ENCODE results near the gene LRMDA. TPM values are rescaled to one million over a fixed set of nuclear protein-coding genes. Genes with fewer than 3 reads are reported as not detected.

LRMDA gene
- polyA plus RNA-seq, 1 donor (not counting 4 experiments of a cell fraction or from before 2014, with no cell fraction given), result not detected

GRCh38 chr10:75995720-75996119 lies 564.3 kb downstream of the LRMDA start:
- H3K79me2 ChIP-seq (ENCODE audit: control insufficient read depth, insufficient read depth, low read length), result no peaks in the 10 kb centered on the region
- DNase-seq (ENCODE audit: low read depth, low spot score), result no peak
- no peaks in the 10 kb centered on the region for H4K20me1 ChIP-seq (ENCODE audit: control insufficient read depth, extremely low read depth, insufficient read depth, low read length)
- no peaks in the 10 kb centered on the region for H3K9me3 ChIP-seq (ENCODE audit: control insufficient read depth, low read depth, low read length)
- no peaks in the 10 kb centered on the region for H3K27me3 ChIP-seq (ENCODE audit: control insufficient read depth, extremely low read depth, insufficient read depth, low read length)
- TF ChIP-seq CTCF (optimal IDR thresholded peaks at IDR 0.05 in 1 of 3, IDR thresholded peaks at IDR 0.05 in 1 of 3, conservative IDR thresholded peaks at IDR 0.05 in 1 of 3; ENCODE audit: extremely low read depth in 1 of 3, insufficient read depth in 2 of 3, low read length in 3 of 3) (no peak), EZH2 (IDR thresholded peaks at IDR 0.05; ENCODE audit: low read length) (no peak)
- H3K9ac ChIP-seq (ENCODE audit: control insufficient read depth, extremely low read depth, insufficient read depth, low read length), result no peak overlapping the region
- no peaks in the 10 kb centered on the region for H3K36me3 ChIP-seq (ENCODE audit: control insufficient read depth in 2 of 2, extremely low read depth in 1 of 2, insufficient read depth in 2 of 2, low read length in 2 of 2)
- no peaks in the 10 kb centered on the region for H3K4me1 ChIP-seq (ENCODE audit: control insufficient read depth, extremely low read depth, insufficient read depth, low read length)
- H2AFZ ChIP-seq (ENCODE audit: control insufficient read depth, low read length), result no peak overlapping the region
- H3K4me3 ChIP-seq (ENCODE audit: control insufficient read depth in 2 of 3, extremely low read depth in 1 of 3, insufficient read depth in 2 of 3, low read depth in 1 of 3, low read length in 3 of 3), result no peak overlapping the region
- dilution Hi-C loops (cut with MboI; ENCODE audit: extremely low pct_ligation_motif_present, low sequenced_read_pairs), result no loop called here
- FAIRE-seq, result no peak
- H3K27ac ChIP-seq (ENCODE audit: control insufficient read depth, insufficient read depth, low read length), result no peak overlapping the region
- no peak overlapping the region for H3K4me2 ChIP-seq (ENCODE audit: control insufficient read depth, extremely low read depth, insufficient read depth, low read depth, low read length)
- H3K9me1 ChIP-seq (ENCODE audit: control insufficient read depth, extremely low read depth, insufficient read depth, low read length), result no peaks in the 10 kb centered on the region

GRCh38 chr10:75999001-75999400 lies 567.6 kb downstream of the LRMDA start:
- dilution Hi-C loops (cut with MboI; ENCODE audit: extremely low pct_ligation_motif_present, low sequenced_read_pairs), result no loop called here
- FAIRE-seq, result no peak
- DNase-seq (ENCODE audit: low read depth, low spot score), result no peak

More at GRCh38 chr10:75999001-75999400, 567.6 kb downstream of the LRMDA start:
- Histone ChIP-seq H3K9me3 (ENCODE audit: control insufficient read depth, low read depth, low read length) (no peaks in the 10 kb centered on the region), H3K79me2 (ENCODE audit: control insufficient read depth, insufficient read depth, low read length) (no peaks in the 10 kb centered on the region), H3K4me2 (ENCODE audit: control insufficient read depth, extremely low read depth, insufficient read depth, low read depth, low read length) (no peak overlapping the region), H3K4me1 (ENCODE audit: control insufficient read depth, extremely low read depth, insufficient read depth, low read length) (no peaks in the 10 kb centered on the region), H2AFZ (ENCODE audit: control insufficient read depth, low read length) (no peak overlapping the region), H3K36me3 (ENCODE audit: control insufficient read depth in 2 of 2, extremely low read depth in 1 of 2, insufficient read depth in 2 of 2, low read length in 2 of 2) (no peaks in the 10 kb centered on the region), H3K9me1 (ENCODE audit: control insufficient read depth, extremely low read depth, insufficient read depth, low read length) (no peaks in the 10 kb centered on the region), H4K20me1 (ENCODE audit: control insufficient read depth, extremely low read depth, insufficient read depth, low read length) (no peaks in the 10 kb centered on the region), H3K27ac (ENCODE audit: control insufficient read depth, insufficient read depth, low read length) (no peak overlapping the region), H3K9ac (ENCODE audit: control insufficient read depth, extremely low read depth, insufficient read depth, low read length) (no peak overlapping the region), H3K27me3 (ENCODE audit: control insufficient read depth, extremely low read depth, insufficient read depth, low read length) (no peaks in the 10 kb centered on the region), H3K4me3 (ENCODE audit: control insufficient read depth in 2 of 3, extremely low read depth in 1 of 3, insufficient read depth in 2 of 3, low read depth in 1 of 3, low read length in 3 of 3) (no peak overlapping the region)
- TF ChIP-seq CTCF (optimal IDR thresholded peaks at IDR 0.05 in 1 of 3, IDR thresholded peaks at IDR 0.05 in 1 of 3, conservative IDR thresholded peaks at IDR 0.05 in 1 of 3; ENCODE audit: extremely low read depth in 1 of 3, insufficient read depth in 2 of 3, low read length in 3 of 3) (no peak), EZH2 (IDR thresholded peaks at IDR 0.05; ENCODE audit: low read length) (no peak)

Data from keratinocyte (primary cell).